Measurements from ENCODE around the gene ZFYVE27. TPM values are rescaled to one million over a fixed set of nuclear protein-coding genes. Genes with fewer than 3 reads are reported as not detected.
A peak's percentile ranks its signal among the peaks of the same experiment; 100 is the strongest.

Gene ZFYVE27
- total RNA-seq, 6 experiments from 2014 or later, result 9.2 to 19.3 (median 12.6) TPM

- no peak overlapping the region for H3K27ac ChIP-seq
- DNase-seq (peak in 2 of 3 donors; percentile 68 to 69), ATAC-seq (peak; percentile 81 to 89 (median 86))
- no peaks in the 10 kb centered on the region for H3K9me3 ChIP-seq
- H3K4me3 ChIP-seq, result no peak overlapping the region
- H3K36me3 ChIP-seq, result peaks cover 0 to 56% (median 11%) of the 10 kb centered on the region in 4 donors
- H3K27me3 ChIP-seq, result no peaks in the 10 kb centered on the region
- H3K4me1 ChIP-seq, result no peaks in the 10 kb centered on the region
- 38% methylated on average over 3 of the region's 5 CpGs for WGBS (ENCODE audit: insufficient coverage, low coverage, low lambda C conversion rate, missing lambda C conversion rate)
- TF ChIP-seq POLR2A (IDR thresholded peaks at IDR 0.05) (no peak), CTCF (IDR thresholded peaks at IDR 0.05) (peak; percentile 59 to 84 (median 82))
- intact Hi-C loops (cut with DNase I), result no loop called here
Observed at GRCh38 chr10:97759158-97759887, 22.4 kb downstream of the ZFYVE27 start.

- peaks cover 0 to 50% (median 7%) of the 10 kb centered on the region in 4 donors for H3K36me3 ChIP-seq
- no peak overlapping the region for H3K4me3 ChIP-seq
- ATAC-seq (no peak), DNase-seq (peak in 1 of 3 donors; percentile 24)
- no peaks in the 10 kb centered on the region for H3K27me3 ChIP-seq
- H3K27ac ChIP-seq, result no peak overlapping the region
- TF ChIP-seq CTCF (IDR thresholded peaks at IDR 0.05) (no peak), POLR2A (IDR thresholded peaks at IDR 0.05) (no peak)
- WGBS (ENCODE audit: insufficient coverage, low coverage, low lambda C conversion rate, missing lambda C conversion rate), result 67% methylated on average over 1 of the region's 5 CpGs
- intact Hi-C loops (cut with DNase I), result no loop called here
- no peaks in the 10 kb centered on the region for H3K4me1 ChIP-seq
- H3K9me3 ChIP-seq, result no peaks in the 10 kb centered on the region
Observed at GRCh38 chr10:97759946-97760345, 23.0 kb downstream of the ZFYVE27 start.

- ATAC-seq (no peak), DNase-seq (peak in 1 of 3 donors; percentile 47)
- Histone ChIP-seq H3K9me3 (no peaks in the 10 kb centered on the region), H3K4me3 (no peak overlapping the region), H3K27me3 (no peaks in the 10 kb centered on the region), H3K4me1 (no peaks in the 10 kb centered on the region), H3K36me3 (peaks cover 0 to 43% (median 5%) of the 10 kb centered on the region in 4 donors), H3K27ac (no peak overlapping the region)
- intact Hi-C loops (cut with DNase I), result no loop called here
- WGBS (ENCODE audit: insufficient coverage, low coverage, low lambda C conversion rate, missing lambda C conversion rate), result 87% methylated on average over 3 of the region's 11 CpGs
- TF ChIP-seq POLR2A (IDR thresholded peaks at IDR 0.05) (no peak), CTCF (IDR thresholded peaks at IDR 0.05) (no peak)
Observed at GRCh38 chr10:97760461-97761257, 23.7 kb downstream of the ZFYVE27 start.

- TF ChIP-seq CTCF (IDR thresholded peaks at IDR 0.05) (no peak), POLR2A (IDR thresholded peaks at IDR 0.05) (no peak)
- peaks cover 0 to 37% (median 4%) of the 10 kb centered on the region in 4 donors for H3K36me3 ChIP-seq
- H3K9me3 ChIP-seq, result no peaks in the 10 kb centered on the region
- ATAC-seq (no peak), DNase-seq (peak in 1 of 3 donors; percentile 39)
- H3K4me1 ChIP-seq, result no peaks in the 10 kb centered on the region
- no peak overlapping the region for H3K27ac ChIP-seq
- WGBS (ENCODE audit: insufficient coverage, low coverage, low lambda C conversion rate, missing lambda C conversion rate), result 92% methylated on average over 7 of the region's 8 CpGs
- H3K4me3 ChIP-seq, result no peak overlapping the region
- H3K27me3 ChIP-seq, result no peaks in the 10 kb centered on the region
- intact Hi-C loops (cut with DNase I), result no loop called here
Observed at GRCh38 chr10:97761331-97761865, 24.5 kb downstream of the ZFYVE27 start.
